GM18505 (cell line): ENCODE results near the gene LPP.

Experiments
- ATAC-seq: cut with Tn5 transposase; IDR thresholded peaks from one replicate; pipeline ENCODE4 v1.9.1; 2021; ENCODE audit not compliant: unreplicated experiment
- POLR2A ChIP-seq: IDR thresholded peaks from 4 replicates; pipeline ENCODE4 v1.6.1; 2011; ENCODE audit warnings: borderline replicate concordance; ENCODE audit not compliant: insufficient read depth, insufficient read length; ENCODE audit errors: extremely low read depth

The LPP gene

GRCh38 chr3:188198001-188198400 lies 44.0 kb downstream of the LPP start:
- TF ChIP-seq POLR2A = no peak
- no peak for ATAC-seq

GRCh38 chr3:188198760-188199327 lies 44.9 kb downstream of the LPP start:
- TF ChIP-seq POLR2A = no peak
- no peak for ATAC-seq

- no peak for ATAC-seq
These were observed 45.4 kb downstream of the LPP start for GRCh38 chr3:188199386-188199785.

GRCh38 chr3:188200481-188200880 lies 46.5 kb downstream of the LPP start:
- TF ChIP-seq POLR2A = no peak
- no peak for ATAC-seq

More at GRCh38 chr3:188199386-188199785, 45.4 kb downstream of the LPP start:
- TF ChIP-seq POLR2A = no peak

GRCh38 chr3:188202358-188203138 lies 48.6 kb downstream of the LPP start:
- TF ChIP-seq POLR2A = no peak
- ATAC-seq = no peak

GRCh38 chr3:188204526-188204925 lies 50.6 kb downstream of the LPP start:
- ATAC-seq = no peak
- no peak for TF ChIP-seq POLR2A

- TF ChIP-seq POLR2A = no peak
- ATAC-seq = no peak
These were observed 52.0 kb downstream of the LPP start for GRCh38 chr3:188205992-188206416.

GRCh38 chr3:188206787-188207186 lies 52.8 kb downstream of the LPP start:
- TF ChIP-seq POLR2A = no peak
- no peak for ATAC-seq

GRCh38 chr3:188207941-188208515 lies 54.1 kb downstream of the LPP start:
- ATAC-seq = no peak
- no peak for TF ChIP-seq POLR2A

- TF ChIP-seq POLR2A = no peak
- no peak for ATAC-seq
These were observed 54.6 kb downstream of the LPP start for GRCh38 chr3:188208516-188208981.

GRCh38 chr3:188209034-188209433 lies 55.1 kb downstream of the LPP start:
- no peak for TF ChIP-seq POLR2A
- no peak for ATAC-seq

GRCh38 chr3:188209740-188210139 lies 55.8 kb downstream of the LPP start:
- no peak for ATAC-seq
- no peak for TF ChIP-seq POLR2A

GRCh38 chr3:188211476-188211875 lies 57.5 kb downstream of the LPP start:
- ATAC-seq = no peak
- no peak for TF ChIP-seq POLR2A
